Trophoblast cell (in vitro differentiated cells and primary cell): Measurements from ENCODE around the gene OR8G1.

Source experiments
- DNase-seq, 2 donors: peaks; one replicate each; pipeline ENCODE4 v3.0.0-alpha.2; 2016
- H2AFZ ChIP-seq: 2 replicates; pipeline ENCODE4 v1.6.1; 2013; ENCODE audit warnings: low read length, moderate library complexity, mild to moderate bottlenecking; ENCODE audit not compliant: insufficient read depth, poor library complexity
- H2AK5ac ChIP-seq: 2 replicates; pipeline ENCODE4 v1.6.1; 2013; ENCODE audit warnings: mild to moderate bottlenecking, low read length
- H2BK120ac ChIP-seq: 2 replicates; pipeline ENCODE4 v1.6.1; 2013; ENCODE audit warnings: low read length, mild to moderate bottlenecking, moderate library complexity; ENCODE audit not compliant: insufficient read depth, poor library complexity
- H2BK12ac ChIP-seq: 2 replicates; pipeline ENCODE4 v1.6.1; 2013; ENCODE audit warnings: mild to moderate bottlenecking, low read length, moderate library complexity
- H2BK5ac ChIP-seq: 2 replicates; pipeline ENCODE4 v1.6.1; 2013; ENCODE audit warnings: low read length, low read depth, moderate library complexity, mild to moderate bottlenecking; ENCODE audit not compliant: poor library complexity
- H3K14ac ChIP-seq: 2 replicates; pipeline ENCODE4 v1.6.1; 2013; ENCODE audit warnings: mild to moderate bottlenecking, low read length
- H3K18ac ChIP-seq: 2 replicates; pipeline ENCODE4 v1.6.1; 2013; ENCODE audit warnings: mild to moderate bottlenecking, low read length
- H3K23ac ChIP-seq: 2 replicates; pipeline ENCODE4 v1.6.1; 2013; ENCODE audit warnings: low read length
- H3K27ac ChIP-seq: 2 replicates; pipeline ENCODE4 v1.5.1; 2013; ENCODE audit warnings: low read depth, mild to moderate bottlenecking, inconsistent platforms, low read length, moderate library complexity
- H3K27me3 ChIP-seq: 2 replicates; pipeline ENCODE4 v1.6.1; 2013; ENCODE audit warnings: inconsistent platforms, mild to moderate bottlenecking, low read length, moderate library complexity; ENCODE audit not compliant: insufficient read depth
- H3K36me3 ChIP-seq, 2 experiments: 1 replicate in 1 of 2; 2 replicates in 1 of 2; pipeline ENCODE4 v1.6.1; 2013; ENCODE audit warnings: low read length in 2 of 2, mild to moderate bottlenecking in 2 of 2, moderate library complexity in 1 of 2; ENCODE audit not compliant: insufficient read depth in 2 of 2, control insufficient read depth in 1 of 2
- H3K4ac ChIP-seq: 2 replicates; pipeline ENCODE4 v1.6.1; 2013; ENCODE audit warnings: low read depth, mild to moderate bottlenecking, low read length, moderate library complexity
- H3K4me1 ChIP-seq, 2 experiments: 1 replicate in 1 of 2; 2 replicates in 1 of 2; pipeline ENCODE4 v1.6.1; 2013; ENCODE audit warnings: low read length in 2 of 2, mild to moderate bottlenecking in 2 of 2, moderate library complexity in 1 of 2; ENCODE audit not compliant: insufficient read depth in 2 of 2, control insufficient read depth in 1 of 2
- H3K4me2 ChIP-seq: 2 replicates; pipeline ENCODE4 v1.6.1; 2013; ENCODE audit warnings: inconsistent platforms, mild to moderate bottlenecking, low read length, moderate library complexity
- H3K4me3 ChIP-seq: 2 replicates; pipeline ENCODE4 v1.5.1; 2013; ENCODE audit warnings: mild to moderate bottlenecking, low read depth, low read length, inconsistent platforms
- H3K79me1 ChIP-seq: one replicate; pipeline ENCODE4 v1.6.1; 2013; ENCODE audit warnings: low read length
- H3K79me2 ChIP-seq: 2 replicates; pipeline ENCODE4 v1.6.1; 2013; ENCODE audit warnings: low read length, mild to moderate bottlenecking; ENCODE audit not compliant: control insufficient read depth, insufficient read depth, poor library complexity
- H3K9ac ChIP-seq: 2 replicates; pipeline ENCODE4 v1.6.1; 2013; ENCODE audit warnings: mild to moderate bottlenecking, low read length
- H3K9me3 ChIP-seq: 2 replicates; pipeline ENCODE4 v1.6.1; 2013; ENCODE audit warnings: low read depth, mild to moderate bottlenecking, control low read depth, inconsistent platforms, low read length; ENCODE audit not compliant: insufficient read depth
- H4K12ac ChIP-seq: 2 replicates; pipeline ENCODE4 v1.6.1; 2013; ENCODE audit warnings: low read depth, mild to moderate bottlenecking, low read length, moderate library complexity
- H4K8ac ChIP-seq: 2 replicates; pipeline ENCODE4 v1.6.1; 2013; ENCODE audit warnings: low read depth, mild to moderate bottlenecking, low read length, moderate library complexity
- H4K91ac ChIP-seq: one replicate; pipeline ENCODE4 v1.6.1; 2013; ENCODE audit warnings: low read depth, mild to moderate bottlenecking, low read length, moderate library complexity
- WGBS: extraction: QIAGEN DNeasy Blood & Tissue Kit; methylation state at CpG from one replicate; pipeline ENCODE4 v1.1.7; 2013; ENCODE audit warnings: missing lambda C conversion rate; ENCODE audit not compliant: insufficient read length, insufficient coverage; ENCODE audit errors: extremely low coverage; 5-methylcytosine and 5-hydroxymethylcytosine counted together

OR8G1 gene

DNA sequence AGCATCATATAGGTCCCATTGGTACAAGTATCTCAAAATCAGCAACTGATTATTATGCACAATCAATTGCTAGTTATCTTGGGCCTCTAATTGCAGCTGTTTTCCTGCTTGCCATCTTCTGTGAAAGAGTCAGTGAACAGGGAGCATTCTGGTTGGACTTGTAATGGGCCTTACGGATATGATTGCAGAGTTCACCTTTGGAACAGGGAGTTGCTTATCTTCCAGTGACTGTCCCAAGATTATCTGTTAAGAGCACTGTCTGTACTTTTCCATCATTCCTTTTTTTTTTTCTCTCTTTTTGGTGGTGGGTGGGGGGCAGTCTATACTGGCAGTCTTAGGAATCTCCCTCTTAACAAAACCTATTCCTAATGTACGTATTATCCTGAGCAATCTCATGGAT, 33.1 kb downstream of the OR8G1 start:
- no peaks in the 10 kb centered on the region for H3K9me3 ChIP-seq
- H4K12ac ChIP-seq, result no peak overlapping the region
- no peak overlapping the region for H3K27ac ChIP-seq
- no peaks in the 10 kb centered on the region for H3K27me3 ChIP-seq
- no peak overlapping the region for H2AK5ac ChIP-seq
- H2AFZ ChIP-seq, result no peak overlapping the region
- WGBS, result no CpG with 5 or more reads among the region's 2 CpGs
- no peak for DNase-seq
- no peak overlapping the region for H4K91ac ChIP-seq
- H3K4me3 ChIP-seq, result no peak overlapping the region
- H3K18ac ChIP-seq, result no peak overlapping the region
- H3K79me1 ChIP-seq, result no peaks in the 10 kb centered on the region
- no peak overlapping the region for H2BK120ac ChIP-seq
- H3K4me1 ChIP-seq, result no peaks in the 10 kb centered on the region
- no peak overlapping the region for H3K9ac ChIP-seq
- H4K8ac ChIP-seq, result no peak overlapping the region
- H2BK5ac ChIP-seq, result no peak overlapping the region
- no peaks in the 10 kb centered on the region for H3K36me3 ChIP-seq
- H3K23ac ChIP-seq, result no peak overlapping the region
- H3K4me2 ChIP-seq, result no peak overlapping the region
- H2BK12ac ChIP-seq, result no peak overlapping the region
- no peak overlapping the region for H3K4ac ChIP-seq
- no peak overlapping the region for H3K14ac ChIP-seq
- H3K79me2 ChIP-seq, result no peaks in the 10 kb centered on the region

GRCh38 chr11:124276081-124276480, 35.2 kb downstream of the OR8G1 start:
- Histone ChIP-seq H3K14ac (no peak overlapping the region), H2AK5ac (no peak overlapping the region), H3K9me3 (no peaks in the 10 kb centered on the region), H3K18ac (no peak overlapping the region), H3K9ac (no peak overlapping the region), H3K4ac (no peak overlapping the region), H3K23ac (no peak overlapping the region), H3K79me1 (no peaks in the 10 kb centered on the region), H3K79me2 (no peaks in the 10 kb centered on the region), H3K36me3 (no peaks in the 10 kb centered on the region), H4K8ac (no peak overlapping the region), H2AFZ (no peak overlapping the region), H3K4me3 (no peak overlapping the region), H2BK5ac (no peak overlapping the region), H3K27me3 (no peaks in the 10 kb centered on the region), H4K12ac (no peak overlapping the region), H3K4me1 (no peaks in the 10 kb centered on the region), H2BK120ac (no peak overlapping the region), H3K27ac (no peak overlapping the region), H3K4me2 (no peak overlapping the region), H2BK12ac (no peak overlapping the region), H4K91ac (no peak overlapping the region)
- no peak for DNase-seq
- WGBS, result no CpG with 5 or more reads among the region's 1 CpG

- H3K14ac ChIP-seq, result no peak overlapping the region
- no peak overlapping the region for H3K4ac ChIP-seq
- no peak overlapping the region for H4K12ac ChIP-seq
- H3K27ac ChIP-seq, result no peak overlapping the region
- H3K9me3 ChIP-seq, result no peaks in the 10 kb centered on the region
- no peak overlapping the region for H3K9ac ChIP-seq
- no peaks in the 10 kb centered on the region for H3K79me1 ChIP-seq
- H2BK12ac ChIP-seq, result no peak overlapping the region
- no peak overlapping the region for H3K18ac ChIP-seq
- no peak overlapping the region for H3K23ac ChIP-seq
- no peak for DNase-seq
- no peaks in the 10 kb centered on the region for H3K36me3 ChIP-seq
- no CpG with 5 or more reads among the region's 3 CpGs for WGBS
- H2BK120ac ChIP-seq, result no peak overlapping the region
- no peak overlapping the region for H4K91ac ChIP-seq
- no peaks in the 10 kb centered on the region for H3K27me3 ChIP-seq
- H3K4me1 ChIP-seq, result no peaks in the 10 kb centered on the region
- H3K79me2 ChIP-seq, result no peaks in the 10 kb centered on the region
- no peak overlapping the region for H3K4me2 ChIP-seq
- no peak overlapping the region for H3K4me3 ChIP-seq
- no peak overlapping the region for H2AFZ ChIP-seq
- H2BK5ac ChIP-seq, result no peak overlapping the region
- H4K8ac ChIP-seq, result no peak overlapping the region
- no peak overlapping the region for H2AK5ac ChIP-seq
These were observed 36.3 kb downstream of the OR8G1 start for GRCh38 chr11:124277207-124277606.

DNA sequence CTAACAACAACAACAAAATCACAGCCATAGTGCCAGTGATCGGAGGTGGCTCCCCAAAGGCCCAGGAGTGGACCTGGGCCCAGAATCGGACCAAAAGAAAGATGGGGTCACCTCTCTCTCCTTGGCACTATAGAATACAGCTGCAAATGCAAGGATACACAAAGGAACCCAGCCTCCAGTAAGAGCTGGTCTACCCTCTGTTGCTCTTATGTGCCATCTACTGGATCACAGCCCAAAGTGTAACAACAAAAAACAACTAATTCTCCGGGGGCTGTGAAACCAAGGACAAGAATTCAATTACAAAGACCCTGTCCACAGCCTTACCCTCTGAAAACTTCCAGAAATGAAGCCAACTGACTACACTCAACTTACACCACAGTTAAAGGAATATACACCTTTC, 36.9 kb downstream of the OR8G1 start:
- Histone ChIP-seq H4K12ac (no peak overlapping the region), H3K4ac (no peak overlapping the region), H3K4me2 (no peak overlapping the region), H2BK120ac (no peak overlapping the region), H3K79me1 (no peaks in the 10 kb centered on the region), H3K9ac (no peak overlapping the region), H3K4me1 (no peaks in the 10 kb centered on the region), H3K9me3 (no peaks in the 10 kb centered on the region), H4K91ac (no peak overlapping the region), H3K23ac (no peak overlapping the region), H2AK5ac (no peak overlapping the region), H3K36me3 (no peaks in the 10 kb centered on the region), H3K27me3 (no peaks in the 10 kb centered on the region), H3K4me3 (no peak overlapping the region), H3K18ac (no peak overlapping the region), H3K27ac (no peak overlapping the region), H2AFZ (no peak overlapping the region), H2BK12ac (no peak overlapping the region), H4K8ac (no peak overlapping the region), H3K14ac (no peak overlapping the region), H3K79me2 (no peaks in the 10 kb centered on the region), H2BK5ac (no peak overlapping the region)
- no CpG with 5 or more reads among the region's 3 CpGs for WGBS
- no peak for DNase-seq
